PFSK-1 (cell line): ENCODE measurements around the gene RRM2.

ENCODE experiments used
- FOXP2 ChIP-seq: optimal IDR thresholded peaks from 2 replicates; pipeline ENCODE3; 2011; ENCODE audit warnings: borderline replicate concordance, control low read depth, inconsistent platforms; ENCODE audit not compliant: insufficient read depth; ENCODE audit errors: extremely low read length, extremely low read depth
- POLR2AphosphoS5 ChIP-seq: IDR thresholded peaks from 2 replicates; pipeline ENCODE4 v1.6.1; 2012; ENCODE audit warnings: low read depth, mild to moderate bottlenecking, control low read depth, low read length, moderate library complexity
- REST ChIP-seq, 2 experiments: IDR thresholded peaks; 2 replicates each; pipeline versions ENCODE4 v1.6.1 to v1.8.0; 2011 to 2012; ENCODE audit warnings: low read depth in 2 of 2, low read length in 2 of 2, control low read depth in 1 of 2, inconsistent platforms in 1 of 2, mild to moderate bottlenecking in 1 of 2, moderate library complexity in 1 of 2; ENCODE audit not compliant: insufficient read depth in 1 of 2
- SIN3A ChIP-seq: IDR thresholded peaks from 2 replicates; pipeline ENCODE4 v1.6.1; 2012; ENCODE audit warnings: mild to moderate bottlenecking, low read length, moderate library complexity, borderline replicate concordance; ENCODE audit not compliant: insufficient read depth
- TAF1 ChIP-seq: IDR thresholded peaks from 2 replicates; pipeline ENCODE4 v1.6.1; 2012; ENCODE audit warnings: low read length, control low read depth, borderline replicate concordance; ENCODE audit not compliant: insufficient read depth

RRM2 gene

GRCh38 chr2:10178751-10179150 is 56.2 kb downstream of the RRM2 start:
- TF ChIP-seq REST (IDR thresholded peaks at IDR 0.05; ENCODE audit: insufficient read depth in 1 of 2, low read depth in 2 of 2, low read length in 2 of 2), result no peak
- TF ChIP-seq FOXP2, result no peak
- TF ChIP-seq POLR2AphosphoS5, result no peak
- no peak for TF ChIP-seq SIN3A
- no peak for TF ChIP-seq TAF1

GRCh38 chr2:10179422-10179821 is 56.9 kb downstream of the RRM2 start:
- TF ChIP-seq REST (IDR thresholded peaks at IDR 0.05; ENCODE audit: insufficient read depth in 1 of 2, low read depth in 2 of 2, low read length in 2 of 2), result peak in 1 of 2 experiments; percentile 65; a peak in 2 of 4 replicates
- TF ChIP-seq SIN3A, result no peak
- TF ChIP-seq TAF1, result no peak

- TF ChIP-seq REST (IDR thresholded peaks at IDR 0.05; ENCODE audit: insufficient read depth in 1 of 2, low read depth in 2 of 2, low read length in 2 of 2) (no peak), TAF1 (no peak), FOXP2 (no peak), SIN3A (no peak), POLR2AphosphoS5 (no peak)
Observed at GRCh38 chr2:10180229-10180628, 57.7 kb downstream of the RRM2 start.
